Suprapubic skin (tissue), 4 donors: ENCODE results near the gene ADK.

Experiments used
- EP300 ChIP-seq: sonication (generic); formaldehyde crosslinking; IDR thresholded peaks from one replicate; pipeline ENCODE4 v1.6.1; 2017; ENCODE audit warnings: antibody characterized with exemption
- POLR2A ChIP-seq, 2 donors: fragments of 450-650 bp; IDR thresholded peaks; one replicate each; pipeline ENCODE4 v1.6.1; 2017; ENCODE audit warnings: antibody characterized with exemption in 2 of 2, mild to moderate bottlenecking in 2 of 2, moderate library complexity in 2 of 2
- POLR2AphosphoS5 ChIP-seq, 3 donors: sonication (generic); formaldehyde crosslinking; IDR thresholded peaks; one replicate each; pipeline ENCODE4 v1.6.1; 2017; ENCODE audit warnings: antibody characterized with exemption in 3 of 3
- TF ChIP-seq, protein P1 (sequence below), 2 donors: fragments of 200-600 bp in 1 of 2; fragments of 450-650 bp in 1 of 2; sonication (generic) in 1 of 2; IDR thresholded peaks; one replicate each; pipeline ENCODE4 v1.5.1; 2016 to 2019; ENCODE audit warnings: antibody characterized with exemption in 2 of 2, mild to moderate bottlenecking in 1 of 2, moderate library complexity in 1 of 2

GRCh38 chr10:74150990-74151878 lies at the start of gene ADK:
- TF ChIP-seq, protein P1, sequence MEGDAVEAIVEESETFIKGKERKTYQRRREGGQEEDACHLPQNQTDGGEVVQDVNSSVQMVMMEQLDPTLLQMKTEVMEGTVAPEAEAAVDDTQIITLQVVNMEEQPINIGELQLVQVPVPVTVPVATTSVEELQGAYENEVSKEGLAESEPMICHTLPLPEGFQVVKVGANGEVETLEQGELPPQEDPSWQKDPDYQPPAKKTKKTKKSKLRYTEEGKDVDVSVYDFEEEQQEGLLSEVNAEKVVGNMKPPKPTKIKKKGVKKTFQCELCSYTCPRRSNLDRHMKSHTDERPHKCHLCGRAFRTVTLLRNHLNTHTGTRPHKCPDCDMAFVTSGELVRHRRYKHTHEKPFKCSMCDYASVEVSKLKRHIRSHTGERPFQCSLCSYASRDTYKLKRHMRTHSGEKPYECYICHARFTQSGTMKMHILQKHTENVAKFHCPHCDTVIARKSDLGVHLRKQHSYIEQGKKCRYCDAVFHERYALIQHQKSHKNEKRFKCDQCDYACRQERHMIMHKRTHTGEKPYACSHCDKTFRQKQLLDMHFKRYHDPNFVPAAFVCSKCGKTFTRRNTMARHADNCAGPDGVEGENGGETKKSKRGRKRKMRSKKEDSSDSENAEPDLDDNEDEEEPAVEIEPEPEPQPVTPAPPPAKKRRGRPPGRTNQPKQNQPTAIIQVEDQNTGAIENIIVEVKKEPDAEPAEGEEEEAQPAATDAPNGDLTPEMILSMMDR (IDR thresholded peaks at IDR 0.05) = no peak
- TF ChIP-seq POLR2A (IDR thresholded peaks at IDR 0.05) (no peak), POLR2AphosphoS5 (IDR thresholded peaks at IDR 0.05) (peak in 1 of 3 donors; percentile 6), EP300 (no peak)
